ENCODE measurements around the gene EPB41L2.
"Not testable (repeated sequence)": the region's sequence is repeated elsewhere in the genome, so short reads cannot be mapped to it uniquely, and the experiment has no call there.

The EPB41L2 gene

DNA sequence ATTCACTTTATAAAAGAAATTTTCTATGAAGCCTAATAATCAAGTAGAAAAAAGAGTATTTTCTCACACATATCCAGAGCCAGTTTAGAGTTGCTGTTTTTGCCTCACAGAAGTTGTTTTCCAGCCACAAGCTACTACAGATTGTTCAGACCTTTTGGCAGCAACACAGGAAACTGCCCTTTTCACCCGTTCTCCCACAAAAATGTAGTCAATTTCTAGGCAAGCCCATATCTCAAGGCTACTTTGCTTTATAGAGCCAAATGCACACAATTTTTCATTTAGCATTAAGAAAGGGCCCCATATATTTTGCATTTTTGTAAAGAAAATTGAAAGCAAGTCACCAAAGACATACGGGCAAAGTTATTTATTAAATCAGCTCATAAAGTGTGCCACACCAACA is 49.5 kb downstream of the EPB41L2 start:
- TF ChIP-seq, protein P1, sequence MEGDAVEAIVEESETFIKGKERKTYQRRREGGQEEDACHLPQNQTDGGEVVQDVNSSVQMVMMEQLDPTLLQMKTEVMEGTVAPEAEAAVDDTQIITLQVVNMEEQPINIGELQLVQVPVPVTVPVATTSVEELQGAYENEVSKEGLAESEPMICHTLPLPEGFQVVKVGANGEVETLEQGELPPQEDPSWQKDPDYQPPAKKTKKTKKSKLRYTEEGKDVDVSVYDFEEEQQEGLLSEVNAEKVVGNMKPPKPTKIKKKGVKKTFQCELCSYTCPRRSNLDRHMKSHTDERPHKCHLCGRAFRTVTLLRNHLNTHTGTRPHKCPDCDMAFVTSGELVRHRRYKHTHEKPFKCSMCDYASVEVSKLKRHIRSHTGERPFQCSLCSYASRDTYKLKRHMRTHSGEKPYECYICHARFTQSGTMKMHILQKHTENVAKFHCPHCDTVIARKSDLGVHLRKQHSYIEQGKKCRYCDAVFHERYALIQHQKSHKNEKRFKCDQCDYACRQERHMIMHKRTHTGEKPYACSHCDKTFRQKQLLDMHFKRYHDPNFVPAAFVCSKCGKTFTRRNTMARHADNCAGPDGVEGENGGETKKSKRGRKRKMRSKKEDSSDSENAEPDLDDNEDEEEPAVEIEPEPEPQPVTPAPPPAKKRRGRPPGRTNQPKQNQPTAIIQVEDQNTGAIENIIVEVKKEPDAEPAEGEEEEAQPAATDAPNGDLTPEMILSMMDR (IDR thresholded peaks at IDR 0.05; ENCODE audit: control insufficient read depth, insufficient read depth, low read depth, low read length, missing control alignments), result no peak
- peak; percentile 79 for DNase-seq (ENCODE audit: low read depth)
- no peak overlapping the region for H3K4me3 ChIP-seq (ENCODE audit: control insufficient read depth, low read depth, low read length)

DNA sequence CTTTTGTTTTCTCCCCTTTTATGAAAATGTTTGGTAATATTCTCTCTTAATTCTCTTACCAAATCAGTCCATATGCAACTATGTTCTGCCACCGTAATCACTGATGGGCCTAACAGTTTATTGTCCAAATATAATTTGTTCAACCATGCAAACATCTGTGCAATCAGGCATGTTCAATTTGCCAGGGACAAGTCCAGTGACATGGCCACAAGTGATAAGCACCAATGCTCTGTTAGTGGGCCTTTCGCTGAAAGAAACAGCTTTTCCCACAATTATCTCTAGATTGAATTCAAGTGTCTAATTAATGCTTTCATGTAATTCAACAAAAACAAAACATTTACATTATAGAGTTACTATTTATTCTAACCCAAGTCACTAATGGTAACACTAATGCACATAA is 53.3 kb downstream of the EPB41L2 start:
- TF ChIP-seq, protein P1 (IDR thresholded peaks at IDR 0.05; ENCODE audit: control insufficient read depth, insufficient read depth, low read depth, low read length, missing control alignments), result no peak
- no peak for DNase-seq (ENCODE audit: low read depth)
- H3K4me3 ChIP-seq (ENCODE audit: control insufficient read depth, low read depth, low read length), result no peak overlapping the region

DNA sequence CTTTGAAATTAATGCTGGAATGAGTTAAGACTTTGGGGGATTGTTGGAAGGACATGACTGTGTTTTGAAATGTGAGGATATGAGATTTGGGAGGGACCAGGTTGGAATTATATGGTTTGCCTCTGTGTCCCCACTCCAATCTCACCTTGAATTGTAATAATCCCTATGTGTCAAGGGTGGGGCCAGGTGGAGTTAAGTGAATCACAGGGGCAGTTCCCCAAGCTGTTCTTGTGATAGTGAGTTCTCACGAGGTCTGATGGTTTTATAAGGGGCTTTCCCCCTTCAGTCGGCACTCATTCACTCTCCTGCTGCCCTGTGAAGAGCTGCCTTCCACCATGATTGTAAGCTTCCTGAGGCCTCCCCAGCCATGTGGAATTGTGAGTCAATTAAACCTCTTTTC is 54.1 kb downstream of the EPB41L2 start:
- H3K4me3 ChIP-seq (ENCODE audit: control insufficient read depth, low read depth, low read length); DNase-seq (ENCODE audit: low read depth): not testable (repeated sequence)

DNA sequence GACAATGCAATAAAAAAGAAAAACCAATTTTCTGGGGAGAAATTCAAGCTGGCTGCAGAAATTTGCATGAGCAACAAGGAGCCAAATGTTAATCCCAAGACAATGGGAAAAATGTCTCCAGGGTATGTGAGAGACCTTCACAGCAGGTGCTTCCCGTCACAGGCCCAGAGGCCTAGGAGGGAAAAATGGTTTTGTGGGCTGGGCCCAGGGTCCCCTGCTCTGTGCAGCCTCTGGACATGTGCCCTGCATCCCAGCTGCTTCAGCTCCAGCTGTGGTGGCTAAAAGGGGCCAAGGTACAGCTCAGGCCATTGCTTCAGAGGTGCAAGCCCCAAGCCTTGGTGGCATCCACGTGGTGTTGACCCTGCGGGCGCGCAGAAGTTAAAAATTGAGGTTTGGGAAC is 55.1 kb downstream of the EPB41L2 start:
- DNase-seq (ENCODE audit: low read depth); H3K4me3 ChIP-seq (ENCODE audit: control insufficient read depth, low read depth, low read length): not testable (repeated sequence)

DNA sequence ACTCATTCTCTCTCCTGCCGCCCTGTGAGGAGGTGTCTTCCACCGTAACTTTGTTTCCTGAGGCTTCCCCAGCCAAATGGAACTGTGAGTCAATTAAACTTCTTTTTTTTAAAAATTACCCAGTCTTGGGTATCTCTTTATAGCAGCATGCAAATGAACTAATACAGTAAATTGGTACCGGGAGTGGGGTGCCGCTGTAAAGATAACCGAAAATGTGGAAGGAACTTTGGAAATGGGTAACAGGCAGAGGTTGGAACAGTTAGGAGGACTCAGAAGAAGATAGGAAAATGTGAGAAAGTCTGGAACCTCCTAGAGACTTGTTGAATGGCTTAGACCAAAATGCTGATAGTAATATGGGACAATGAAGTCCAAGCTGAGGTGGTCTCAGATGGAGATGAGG is 55.8 kb downstream of the EPB41L2 start:
- TF ChIP-seq, protein P1 (IDR thresholded peaks at IDR 0.05; ENCODE audit: control insufficient read depth, insufficient read depth, low read depth, low read length, missing control alignments), result no peak
- no peak for DNase-seq (ENCODE audit: low read depth)
- no peak overlapping the region for H3K4me3 ChIP-seq (ENCODE audit: control insufficient read depth, low read depth, low read length)

DNA sequence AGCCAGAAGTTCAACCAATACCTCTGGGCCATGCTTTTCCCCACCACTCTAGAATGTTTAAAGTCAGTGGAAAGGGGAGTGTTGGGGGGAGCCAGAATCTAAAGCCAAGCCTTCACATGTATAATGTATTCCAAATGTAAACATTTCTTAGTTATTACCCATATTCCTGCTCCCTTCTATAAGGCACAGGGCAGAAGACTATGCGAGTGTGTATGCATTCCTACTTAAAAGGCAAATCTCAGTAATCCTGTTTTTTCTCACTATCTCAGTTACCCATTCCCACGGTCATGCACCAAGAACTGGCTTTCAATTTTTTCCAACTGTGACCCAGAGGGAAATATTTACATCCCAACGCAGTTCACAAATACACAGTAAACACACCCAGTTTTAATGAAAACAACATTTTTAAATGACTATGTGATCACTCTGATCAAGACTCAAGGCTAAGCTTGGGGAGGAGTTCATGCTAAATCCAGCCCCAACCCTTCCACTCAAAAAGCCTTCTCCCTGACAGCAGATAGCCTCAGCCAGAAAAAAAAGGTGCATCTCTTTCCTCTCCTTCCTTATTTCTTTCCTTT is 57.5 kb downstream of the EPB41L2 start:
- TF ChIP-seq, protein P1 (IDR thresholded peaks at IDR 0.05; ENCODE audit: control insufficient read depth, insufficient read depth, low read depth, low read length, missing control alignments), result no peak
- H3K4me3 ChIP-seq (ENCODE audit: control insufficient read depth, low read depth, low read length), result no peak overlapping the region
- no peak for DNase-seq (ENCODE audit: low read depth)

DNA sequence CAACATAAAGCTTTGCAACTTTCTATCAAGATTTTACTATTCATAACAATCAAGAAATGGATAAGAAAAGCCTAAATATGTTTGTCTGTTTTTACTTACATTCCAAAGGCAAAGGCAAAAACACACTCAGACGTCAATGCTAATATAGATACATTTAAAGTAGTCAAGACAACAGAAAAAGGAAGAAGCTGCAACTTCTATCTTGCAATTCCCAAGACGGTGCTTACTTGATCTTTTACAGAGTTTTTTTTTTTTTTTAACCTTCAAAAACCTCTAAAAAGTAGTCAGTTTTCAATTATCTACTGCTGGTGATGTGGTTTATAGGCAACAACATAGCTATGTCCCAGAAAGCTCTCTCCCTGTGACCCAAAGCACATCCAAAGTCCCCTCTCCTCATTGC is 58.1 kb downstream of the EPB41L2 start:
- TF ChIP-seq, protein P1 (IDR thresholded peaks at IDR 0.05; ENCODE audit: control insufficient read depth, insufficient read depth, low read depth, low read length, missing control alignments), result no peak
- no peak for DNase-seq (ENCODE audit: low read depth)
- no peak overlapping the region for H3K4me3 ChIP-seq (ENCODE audit: control insufficient read depth, low read depth, low read length)

DNA sequence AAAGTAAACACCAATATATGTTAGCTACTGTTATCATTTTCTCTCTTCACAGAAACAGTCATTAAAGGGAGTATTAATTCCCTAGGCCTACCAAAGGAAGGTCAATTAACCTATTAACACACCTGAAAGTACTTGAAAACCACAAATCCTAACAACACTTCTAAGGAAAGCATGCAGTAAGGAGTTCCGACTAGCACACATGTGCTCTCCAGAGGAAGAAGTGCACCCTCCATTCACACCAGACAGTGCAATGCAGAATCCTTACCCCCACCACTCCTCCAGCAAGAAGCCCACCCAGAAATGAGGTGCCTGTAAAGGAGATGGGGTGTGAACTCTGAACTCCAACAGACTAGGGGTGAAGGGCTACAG is 58.7 kb downstream of the EPB41L2 start:
- DNase-seq (ENCODE audit: low read depth), result no peak
- TF ChIP-seq, protein P1 (IDR thresholded peaks at IDR 0.05; ENCODE audit: control insufficient read depth, insufficient read depth, low read depth, low read length, missing control alignments), result no peak
- no peak overlapping the region for H3K4me3 ChIP-seq (ENCODE audit: control insufficient read depth, low read depth, low read length)

Measured in AG09309 (cell line).